HEK293T (cell line): ENCODE results near the gene OPHN1.

Experiments used
- ARNT ChIP-seq: fragments of 450-650 bp; IDR thresholded peaks from 2 replicates; pipeline ENCODE4 v1.6.1; 2017; ENCODE audit warnings: mild to moderate bottlenecking
- BHLHE40 ChIP-seq: fragments of 450-650 bp; IDR thresholded peaks from 2 replicates; pipeline ENCODE4 v1.6.1; 2016; ENCODE audit warnings: mild to moderate bottlenecking, moderate library complexity, borderline replicate concordance
- ELF4 ChIP-seq: fragments of 450-650 bp; IDR thresholded peaks from 2 replicates; pipeline ENCODE4 v1.6.1; 2017; ENCODE audit warnings: antibody characterized with exemption
- FOXA1 ChIP-seq: fragments of 450-650 bp; IDR thresholded peaks from 2 replicates; pipeline ENCODE4 v1.6.1; 2016; ENCODE audit warnings: mild to moderate bottlenecking
- FOXK2 ChIP-seq: fragments of 450-650 bp; IDR thresholded peaks from 2 replicates; pipeline ENCODE4 v1.6.1; 2016; ENCODE audit warnings: mild to moderate bottlenecking
- FOXM1 ChIP-seq: fragments of 450-650 bp; IDR thresholded peaks from 2 replicates; pipeline ENCODE4 v1.6.1; 2017; ENCODE audit warnings: mild to moderate bottlenecking, borderline replicate concordance
- HDGF ChIP-seq: fragments of 450-650 bp; IDR thresholded peaks from 2 replicates; pipeline ENCODE4 v1.6.1; 2017; ENCODE audit warnings: antibody characterized with exemption, borderline replicate concordance
- L3MBTL2 ChIP-seq: fragments of 450-650 bp; conservative IDR thresholded peaks from 2 replicates; pipeline ENCODE4 v1.6.1; 2016; ENCODE audit warnings: mild to moderate bottlenecking
- NFRKB ChIP-seq: fragments of 450-650 bp; IDR thresholded peaks from 2 replicates; pipeline ENCODE4 v1.6.1; 2016; ENCODE audit warnings: mild to moderate bottlenecking, moderate library complexity
- SP1 ChIP-seq: fragments of 450-650 bp; IDR thresholded peaks from 2 replicates; pipeline ENCODE4 v1.6.1; 2017
- SUZ12 ChIP-seq: fragments of 450-650 bp; IDR thresholded peaks from 2 replicates; pipeline ENCODE4 v1.6.1; 2016; ENCODE audit warnings: mild to moderate bottlenecking
- ZNF384 ChIP-seq: fragments of 450-650 bp; IDR thresholded peaks from 2 replicates; pipeline ENCODE4 v1.6.1; 2016

GRCh38 chrX:68083510-68083909, 349.8 kb downstream of the OPHN1 start:
- no peak for TF ChIP-seq ZNF384
- TF ChIP-seq ARNT: no peak
- TF ChIP-seq HDGF: no peak
- no peak for TF ChIP-seq SUZ12
- TF ChIP-seq SP1: no peak
- no peak for TF ChIP-seq FOXK2
- TF ChIP-seq FOXM1: no peak
- TF ChIP-seq FOXA1: no peak
- TF ChIP-seq ELF4: no peak
- no peak for TF ChIP-seq L3MBTL2
- no peak for TF ChIP-seq NFRKB
- no peak for TF ChIP-seq BHLHE40
